ENCODE results near the gene PRSS50. TPM values are rescaled to one million over a fixed set of nuclear protein-coding genes. Genes with fewer than 3 reads are reported as not detected.
A peak's percentile ranks its signal among the peaks of the same experiment; 100 is the strongest.

Gene PRSS50
- total and polyA plus RNA-seq, 8 donors = under 0.01 to 0.10 TPM; not detected in 6

DNA sequence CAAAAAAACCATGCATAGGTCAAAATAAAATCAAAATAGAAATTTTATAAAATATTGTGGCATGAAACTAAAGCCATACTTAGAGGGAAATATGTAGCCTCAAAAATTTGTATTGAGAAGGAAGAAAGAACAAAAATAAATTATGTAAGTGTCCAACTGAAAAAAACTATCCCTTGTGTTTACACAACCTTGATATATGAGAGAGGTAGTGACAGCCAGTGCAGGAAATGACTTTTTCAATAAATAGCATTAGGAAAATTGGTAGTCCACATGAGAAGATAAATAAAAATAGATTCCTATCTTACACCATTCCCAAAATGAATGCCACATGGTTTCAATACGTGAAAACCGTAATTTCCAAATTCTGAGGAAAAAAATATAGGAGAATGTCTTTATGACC is 13.2 kb upstream of the PRSS50 start:
- Histone ChIP-seq H3K4me3 (no peak overlapping the region), H3K4me1 (peaks cover 0 to 3% (median 0%) of the 10 kb centered on the region in 4 donors), H3K9me3 (no peaks in the 10 kb centered on the region), H3K36me3 (no peaks in the 10 kb centered on the region), H3K27me3 (peaks cover 0 to 24% (median 0%) of the 10 kb centered on the region in 3 donors), H3K27ac (no peak overlapping the region)
- intact Hi-C loops (cut with DNase I; ENCODE audit: low total_unique reads) = no loop called here
- DNase-seq = no peak
- TF ChIP-seq EP300 (IDR thresholded peaks at IDR 0.05) (no peak), POLR2A (IDR thresholded peaks at IDR 0.05) (no peak), POLR2AphosphoS5 (IDR thresholded peaks at IDR 0.05) (no peak)
- TF ChIP-seq, protein P1, sequence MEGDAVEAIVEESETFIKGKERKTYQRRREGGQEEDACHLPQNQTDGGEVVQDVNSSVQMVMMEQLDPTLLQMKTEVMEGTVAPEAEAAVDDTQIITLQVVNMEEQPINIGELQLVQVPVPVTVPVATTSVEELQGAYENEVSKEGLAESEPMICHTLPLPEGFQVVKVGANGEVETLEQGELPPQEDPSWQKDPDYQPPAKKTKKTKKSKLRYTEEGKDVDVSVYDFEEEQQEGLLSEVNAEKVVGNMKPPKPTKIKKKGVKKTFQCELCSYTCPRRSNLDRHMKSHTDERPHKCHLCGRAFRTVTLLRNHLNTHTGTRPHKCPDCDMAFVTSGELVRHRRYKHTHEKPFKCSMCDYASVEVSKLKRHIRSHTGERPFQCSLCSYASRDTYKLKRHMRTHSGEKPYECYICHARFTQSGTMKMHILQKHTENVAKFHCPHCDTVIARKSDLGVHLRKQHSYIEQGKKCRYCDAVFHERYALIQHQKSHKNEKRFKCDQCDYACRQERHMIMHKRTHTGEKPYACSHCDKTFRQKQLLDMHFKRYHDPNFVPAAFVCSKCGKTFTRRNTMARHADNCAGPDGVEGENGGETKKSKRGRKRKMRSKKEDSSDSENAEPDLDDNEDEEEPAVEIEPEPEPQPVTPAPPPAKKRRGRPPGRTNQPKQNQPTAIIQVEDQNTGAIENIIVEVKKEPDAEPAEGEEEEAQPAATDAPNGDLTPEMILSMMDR (IDR thresholded peaks at IDR 0.05) = no peak
- WGBS, 5 donors = 80 to 85% (median 83%) methylated on average over 2 of the region's 2 CpGs

- H3K27me3 ChIP-seq = peaks cover 0 to 20% (median 0%) of the 10 kb centered on the region in 3 donors
- no peaks in the 10 kb centered on the region for H3K36me3 ChIP-seq
- peaks cover 0 to 6% (median 0%) of the 10 kb centered on the region in 4 donors for H3K4me1 ChIP-seq
- WGBS, 5 donors = 71 to 91% (median 81%) methylated on average over 4 of the region's 4 CpGs
- DNase-seq = peak in 1 of 2 donors; percentile 13
- intact Hi-C loops (cut with DNase I; ENCODE audit: low total_unique reads) = no loop called here
- TF ChIP-seq, protein P1 (IDR thresholded peaks at IDR 0.05) = no peak
- TF ChIP-seq EP300 (IDR thresholded peaks at IDR 0.05) (no peak), POLR2A (IDR thresholded peaks at IDR 0.05) (no peak), POLR2AphosphoS5 (IDR thresholded peaks at IDR 0.05) (no peak)
- H3K9me3 ChIP-seq = no peaks in the 10 kb centered on the region
- H3K27ac ChIP-seq = no peak overlapping the region
- no peak overlapping the region for H3K4me3 ChIP-seq
Measured at GRCh38 chr3:46729038-46729437, 11.4 kb upstream of the PRSS50 start.

GRCh38 chr3:46725621-46726314 is 8.1 kb upstream of the PRSS50 start:
- Histone ChIP-seq H3K27ac (no peak overlapping the region), H3K9me3 (no peaks in the 10 kb centered on the region), H3K4me3 (no peak overlapping the region), H3K27me3 (no peaks in the 10 kb centered on the region), H3K4me1 (peaks cover 0 to 6% (median 0%) of the 10 kb centered on the region in 4 donors), H3K36me3 (no peaks in the 10 kb centered on the region)
- TF ChIP-seq, protein P1 (IDR thresholded peaks at IDR 0.05) = no peak
- TF ChIP-seq POLR2AphosphoS5 (IDR thresholded peaks at IDR 0.05) (no peak), POLR2A (IDR thresholded peaks at IDR 0.05) (no peak), EP300 (IDR thresholded peaks at IDR 0.05) (no peak)
- intact Hi-C loops (cut with DNase I; ENCODE audit: low total_unique reads) = no loop called here
- WGBS, 5 donors = 21 to 36% (median 31%) methylated on average over 6 of the region's 6 CpGs
- peak in 1 of 2 donors; percentile 27 for DNase-seq

DNA sequence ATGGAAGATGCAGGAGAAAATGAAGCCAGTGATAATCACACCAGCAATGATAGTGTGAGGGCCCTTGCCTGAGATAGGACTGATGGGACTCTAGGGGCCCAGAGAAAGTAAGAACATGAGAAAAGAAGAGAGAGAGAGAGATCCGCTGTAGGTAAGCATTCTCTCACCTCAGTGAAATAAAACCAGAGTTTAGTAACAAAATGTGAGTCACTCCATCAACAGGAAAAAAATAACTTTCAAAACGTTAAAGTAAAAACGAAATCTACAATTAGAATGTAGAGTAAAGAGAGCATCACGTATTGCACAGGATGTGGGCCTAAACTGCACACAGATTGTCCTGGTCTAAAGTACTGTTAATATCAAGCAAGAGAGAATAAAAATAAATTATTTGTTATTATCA is 6.8 kb upstream of the PRSS50 start:
- no peak for TF ChIP-seq POLR2AphosphoS5 (IDR thresholded peaks at IDR 0.05)
- Histone ChIP-seq H3K36me3 (no peaks in the 10 kb centered on the region), H3K4me3 (no peak overlapping the region), H3K27me3 (peaks cover 0 to 2% (median 0%) of the 10 kb centered on the region in 3 donors), H3K9me3 (no peaks in the 10 kb centered on the region), H3K4me1 (peaks cover 0 to 6% (median 0%) of the 10 kb centered on the region in 4 donors), H3K27ac (no peak overlapping the region)
- 67 to 84% (median 81%) methylated on average over 4 of the region's 4 CpGs for WGBS, 5 donors
- intact Hi-C loops (cut with DNase I; ENCODE audit: low total_unique reads) = no loop called here
- no peak for DNase-seq

- intact Hi-C loops (cut with DNase I; ENCODE audit: low total_unique reads) = no loop called here
Measured at GRCh38 chr3:46722443-46722842, 4.8 kb upstream of the PRSS50 start.

More at GRCh38 chr3:46722443-46722842, 4.8 kb upstream of the PRSS50 start:
- no peak overlapping the region for H3K27ac ChIP-seq
- H3K9me3 ChIP-seq = no peaks in the 10 kb centered on the region
- 86 to 93% (median 89%) methylated on average over 5 of the region's 5 CpGs for WGBS, 5 donors
- TF ChIP-seq EP300 (IDR thresholded peaks at IDR 0.05) (no peak), POLR2AphosphoS5 (IDR thresholded peaks at IDR 0.05) (no peak), POLR2A (IDR thresholded peaks at IDR 0.05) (no peak)
- TF ChIP-seq, protein P1 (IDR thresholded peaks at IDR 0.05) = no peak
- H3K36me3 ChIP-seq = no peaks in the 10 kb centered on the region
- H3K4me1 ChIP-seq = peaks cover 0 to 12% (median 0%) of the 10 kb centered on the region in 4 donors
- no peak overlapping the region for H3K4me3 ChIP-seq
- peaks cover 0 to 20% (median 7%) of the 10 kb centered on the region in 3 donors for H3K27me3 ChIP-seq
- no peak for DNase-seq
